BJ (cell line): ENCODE measurements around the gene BMP2K. TPM values are rescaled to one million over a fixed set of nuclear protein-coding genes. Genes with fewer than 3 reads are reported as not detected.
"Not testable (repeated sequence)": the region's sequence is repeated elsewhere in the genome, so short reads cannot be mapped to it uniquely, and the experiment has no call there.

Experiments used
- CTCF ChIA-PET: fragments of 350-600 bp; formaldehyde crosslinking; extraction: SDS; loops from one replicate; lab custom pipeline; 2021; ENCODE audit warnings: antibody characterized with exemption, inconsistent platforms; lab: Yijun Ruan, JAX
- POLR2A ChIA-PET: fragments of 300-600 bp; sonication (Branson Sonifier 250); formaldehyde crosslinking; extraction: SDS; loops from one replicate; lab custom pipeline; 2021; ENCODE audit warnings: antibody characterized with exemption; lab: Charles Lee
- DNase-seq: peaks from one replicate; pipeline ENCODE4 v3.0.0-alpha.2; 2011; ENCODE audit warnings: low read depth
- H3K27me3 ChIP-seq: 2 replicates; pipeline ENCODE4 v1.6.0; 2011; ENCODE audit warnings: low read length; ENCODE audit not compliant: control insufficient read depth, insufficient read depth
- H3K36me3 ChIP-seq: 2 replicates; pipeline ENCODE4 v1.5.1; 2011; ENCODE audit warnings: low read length; ENCODE audit not compliant: control insufficient read depth, insufficient read depth
- H3K4me3 ChIP-seq: 2 replicates; pipeline ENCODE4 v1.5.1; 2011; ENCODE audit warnings: low read depth, mild to moderate bottlenecking, control low read depth, low read length
- polyA plus RNA-seq: library from polyadenylated mRNA; depleted of rRNA; stranded (reverse); fragments of >200 nt; gene quantifications from 2 replicates; pipeline ENCODE4 v1.2.3, GENCODE V29; 2011
- TF ChIP-seq, protein P1 (sequence below): IDR thresholded peaks from 2 replicates; pipeline ENCODE4 v1.5.1; 2011; ENCODE audit warnings: low read depth, mild to moderate bottlenecking, control low read depth, inconsistent platforms, low read length, moderate library complexity; ENCODE audit not compliant: insufficient read depth

The BMP2K gene
- polyA plus RNA-seq, 1 experiment: 19.3 TPM

DNA sequence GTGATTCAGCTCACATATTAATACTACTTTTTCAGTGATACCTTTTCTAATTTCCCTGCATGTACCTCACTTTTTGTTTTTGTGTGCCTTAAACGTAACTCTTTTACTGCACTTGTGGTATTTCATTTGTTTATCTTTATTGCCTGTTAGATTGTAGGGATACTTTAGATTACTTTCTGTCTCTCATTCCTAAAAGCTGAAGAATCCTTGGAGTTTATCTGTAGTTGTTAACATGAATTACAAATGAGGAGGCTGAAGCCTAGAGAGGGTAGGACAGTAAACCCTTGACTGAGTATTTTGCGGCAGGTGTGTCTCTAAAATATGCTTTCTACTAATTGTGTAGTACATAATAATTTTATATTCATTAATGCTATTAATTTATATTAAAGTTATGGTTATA lies 34.9 kb downstream of the BMP2K start:
- TF ChIP-seq, protein P1, sequence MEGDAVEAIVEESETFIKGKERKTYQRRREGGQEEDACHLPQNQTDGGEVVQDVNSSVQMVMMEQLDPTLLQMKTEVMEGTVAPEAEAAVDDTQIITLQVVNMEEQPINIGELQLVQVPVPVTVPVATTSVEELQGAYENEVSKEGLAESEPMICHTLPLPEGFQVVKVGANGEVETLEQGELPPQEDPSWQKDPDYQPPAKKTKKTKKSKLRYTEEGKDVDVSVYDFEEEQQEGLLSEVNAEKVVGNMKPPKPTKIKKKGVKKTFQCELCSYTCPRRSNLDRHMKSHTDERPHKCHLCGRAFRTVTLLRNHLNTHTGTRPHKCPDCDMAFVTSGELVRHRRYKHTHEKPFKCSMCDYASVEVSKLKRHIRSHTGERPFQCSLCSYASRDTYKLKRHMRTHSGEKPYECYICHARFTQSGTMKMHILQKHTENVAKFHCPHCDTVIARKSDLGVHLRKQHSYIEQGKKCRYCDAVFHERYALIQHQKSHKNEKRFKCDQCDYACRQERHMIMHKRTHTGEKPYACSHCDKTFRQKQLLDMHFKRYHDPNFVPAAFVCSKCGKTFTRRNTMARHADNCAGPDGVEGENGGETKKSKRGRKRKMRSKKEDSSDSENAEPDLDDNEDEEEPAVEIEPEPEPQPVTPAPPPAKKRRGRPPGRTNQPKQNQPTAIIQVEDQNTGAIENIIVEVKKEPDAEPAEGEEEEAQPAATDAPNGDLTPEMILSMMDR: no peak
- Histone ChIP-seq H3K4me3 (no peak overlapping the region), H3K36me3 (no peaks in the 10 kb centered on the region; the same call in 1 of the 2 replicates), H3K27me3 (no peaks in the 10 kb centered on the region)
- ChIA-PET POLR2A (no interaction called here), CTCF (interaction anchor here (0.8 to 1.4 kb wide), 4 partner anchors 8 to 165 kb away, joined by 3 to 4 read pairs (median 4); no protein-coding TSS in a partner anchor)
- DNase-seq: no peak

DNA sequence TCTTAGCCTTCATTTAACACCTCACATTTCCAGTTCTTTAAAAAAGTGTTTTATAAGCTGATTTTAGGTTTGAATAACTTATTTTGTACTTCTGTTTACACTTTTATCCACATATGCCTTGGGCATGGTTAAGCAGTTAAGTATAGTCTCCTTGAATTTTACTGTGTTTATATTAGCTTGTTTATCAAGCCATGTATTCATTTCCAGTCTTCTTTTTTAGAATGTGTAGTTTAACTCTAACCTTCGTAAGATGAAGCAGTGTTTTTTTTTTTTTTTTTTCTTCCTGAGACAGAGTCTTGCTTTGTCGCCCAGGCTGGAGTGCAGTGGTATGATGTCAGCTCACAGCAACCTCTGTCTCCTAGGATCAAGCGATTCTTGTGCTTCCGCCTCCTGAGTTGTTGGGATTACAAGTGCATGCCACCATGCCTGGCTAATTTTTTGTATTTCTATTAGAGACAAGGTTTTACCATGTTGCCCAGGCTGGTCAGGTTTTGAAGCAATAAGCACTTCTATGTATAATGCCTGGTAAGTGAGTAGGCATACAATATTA lies 42.5 kb downstream of the BMP2K start:
- CTCF ChIA-PET: no interaction called here
- POLR2A ChIA-PET: no interaction called here
- Histone ChIP-seq H3K27me3 (no peaks in the 10 kb centered on the region), H3K4me3 (no peak overlapping the region), H3K36me3 (no peaks in the 10 kb centered on the region)
- DNase-seq: no peak
- TF ChIP-seq, protein P1: no peak

DNA sequence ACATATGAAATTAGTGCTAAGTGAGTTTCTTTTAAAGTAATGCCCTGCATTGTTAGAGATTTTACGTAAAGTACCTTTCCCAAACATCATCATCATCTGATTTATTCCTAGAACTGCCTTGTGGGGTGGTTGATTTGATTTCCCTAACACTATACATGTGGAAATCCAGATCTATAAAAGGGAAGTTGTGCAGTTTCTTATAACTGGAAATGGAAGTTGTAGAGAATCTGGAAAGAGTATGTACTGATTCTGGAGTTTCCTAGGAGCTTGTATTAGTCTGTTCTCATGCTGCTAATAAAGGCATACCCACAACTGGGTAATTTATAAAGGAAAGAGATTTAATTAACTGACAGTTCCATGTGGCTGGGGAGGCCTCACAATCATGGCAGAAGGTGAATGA lies 47.9 kb downstream of the BMP2K start:
- POLR2A ChIA-PET: no interaction called here
- CTCF ChIA-PET: no interaction called here
- TF ChIP-seq, protein P1: no peak
- DNase-seq: no peak
- H3K27me3 ChIP-seq: no peaks in the 10 kb centered on the region
- peaks cover 2% of the 10 kb centered on the region; the same call in 1 of the 2 replicates for H3K36me3 ChIP-seq
- no peak overlapping the region for H3K4me3 ChIP-seq

DNA sequence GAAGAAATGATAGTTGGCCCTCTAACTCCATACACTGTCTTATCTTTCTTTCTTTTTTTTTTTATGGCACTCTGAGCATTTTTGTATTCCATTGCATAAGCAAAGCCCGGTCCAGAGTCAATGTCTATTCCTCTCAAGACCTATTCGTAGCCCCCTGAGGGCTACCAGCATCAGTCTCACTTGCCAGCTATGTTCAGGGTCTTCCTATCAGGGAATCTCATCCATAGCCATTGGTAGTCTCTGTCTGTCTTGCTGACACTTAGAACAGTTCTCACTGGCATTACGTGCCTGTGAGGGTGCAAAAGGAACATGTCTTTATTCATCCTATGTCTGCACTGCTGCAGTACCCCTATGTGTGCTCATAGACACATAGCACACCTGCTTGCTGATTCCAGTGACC lies 51.0 kb downstream of the BMP2K start:
- peaks cover 2% of the 10 kb centered on the region; the same call in 1 of the 2 replicates for H3K36me3 ChIP-seq
- POLR2A ChIA-PET: no interaction called here
- TF ChIP-seq, protein P1: no peak
- H3K4me3 ChIP-seq: no peak overlapping the region
- no peaks in the 10 kb centered on the region for H3K27me3 ChIP-seq
- CTCF ChIA-PET: no interaction called here
- no peak for DNase-seq

- ChIA-PET POLR2A (no interaction called here), CTCF (no interaction called here)
- peaks cover 2% of the 10 kb centered on the region; the same call in 1 of the 2 replicates for H3K36me3 ChIP-seq
- no peak overlapping the region for H3K4me3 ChIP-seq
- H3K27me3 ChIP-seq: no peaks in the 10 kb centered on the region
- no peak for DNase-seq
- TF ChIP-seq, protein P1: no peak
These were observed 53.1 kb downstream of the BMP2K start for GRCh38 chr4:78829296-78829695.

GRCh38 chr4:78839676-78840075 lies 63.5 kb downstream of the BMP2K start:
- H3K4me3 ChIP-seq, DNase-seq, H3K27me3 ChIP-seq, H3K36me3 ChIP-seq, POLR2A ChIA-PET: not testable (repeated sequence)
- CTCF ChIA-PET: interaction anchor here (1.2 kb wide), 1 partner anchor 13 kb away, joined by 3 read pairs; no protein-coding TSS in a partner anchor

GRCh38 chr4:78840286-78840685 lies 64.1 kb downstream of the BMP2K start:
- H3K36me3 ChIP-seq, H3K4me3 ChIP-seq, POLR2A ChIA-PET, DNase-seq, H3K27me3 ChIP-seq: not testable (repeated sequence)
- CTCF ChIA-PET: interaction anchor here (0.6 to 1.2 kb wide), 2 partner anchors 12 to 36 kb away, joined by 3 to 5 read pairs; no protein-coding TSS in a partner anchor
